MM.1S (cell line): ENCODE results near the gene FSHB.

Experiments
- DNase-seq: peaks from one replicate; pipeline ENCODE4 v3.0.0-alpha.2; 2015
- H2AFZ ChIP-seq: fragments of 300-600 bp; sonication (generic); 2 replicates; pipeline ENCODE4 v1.6.0; 2016; ENCODE audit warnings: antibody characterized with exemption, low read length
- H3F3A ChIP-seq: fragments of 300-600 bp; sonication (generic); 2 replicates; pipeline ENCODE4 v1.6.1; 2016; ENCODE audit warnings: mild to moderate bottlenecking, antibody characterized with exemption, low read length, moderate library complexity, mixed read lengths; ENCODE audit not compliant: insufficient read depth
- H3K27ac ChIP-seq: fragments of 300-600 bp; sonication (generic); 2 replicates; pipeline ENCODE4 v1.5.1; 2016; ENCODE audit warnings: mild to moderate bottlenecking, low read length
- H3K27me3 ChIP-seq: fragments of 300-600 bp; sonication (generic); replicated peaks from 2 replicates; pipeline ENCODE4 v1.6.0; 2016; ENCODE audit warnings: low read length; ENCODE audit not compliant: insufficient read depth
- H3K36me3 ChIP-seq: fragments of 300-600 bp; sonication (generic); replicated peaks from 2 replicates; pipeline ENCODE4 v1.6.1; 2016; ENCODE audit warnings: mild to moderate bottlenecking, low read length, mixed read lengths; ENCODE audit not compliant: insufficient read depth
- H3K4me1 ChIP-seq: fragments of 300-600 bp; sonication (generic); 2 replicates; pipeline ENCODE4 v1.6.1; 2016; ENCODE audit warnings: low read length, mixed read lengths
- H3K4me2 ChIP-seq: fragments of 300-600 bp; sonication (generic); 2 replicates; pipeline ENCODE4 v1.6.0; 2016; ENCODE audit warnings: low read depth, low read length
- H3K4me3 ChIP-seq: fragments of 300-600 bp; sonication (generic); 2 replicates; pipeline ENCODE4 v1.5.1; 2016; ENCODE audit warnings: low read length, mixed read lengths
- H3K79me2 ChIP-seq: fragments of 300-600 bp; sonication (generic); 2 replicates; pipeline ENCODE4 v1.6.1; 2016; ENCODE audit warnings: mixed run types, low read length, mixed read lengths
- H3K9ac ChIP-seq: fragments of 300-600 bp; sonication (generic); 2 replicates; pipeline ENCODE4 v1.6.1; 2016; ENCODE audit warnings: low read length, mixed read lengths
- H3K9me2 ChIP-seq: fragments of 300-600 bp; sonication (generic); replicated peaks from 2 replicates; pipeline ENCODE4 v1.6.1; 2016; ENCODE audit warnings: mild to moderate bottlenecking, low read length, mixed read lengths; ENCODE audit not compliant: insufficient read depth
- H3K9me3 ChIP-seq: fragments of 300-600 bp; sonication (generic); replicated peaks from 2 replicates; pipeline ENCODE4 v1.6.1; 2016; ENCODE audit warnings: mild to moderate bottlenecking, low read length, mixed read lengths; ENCODE audit not compliant: insufficient read depth
- H4K20me1 ChIP-seq: fragments of 300-600 bp; sonication (generic); 2 replicates; pipeline ENCODE4 v1.6.1; 2016; ENCODE audit warnings: mild to moderate bottlenecking, low read length, moderate library complexity, mixed read lengths; ENCODE audit not compliant: insufficient read depth
- EZH2 ChIP-seq: fragments of 300-600 bp; sonication (generic); optimal IDR thresholded peaks from 2 replicates; pipeline ENCODE3; 2017; ENCODE audit warnings: low read depth, mild to moderate bottlenecking, antibody characterized with exemption, low read length, mixed read lengths
- EZH2phosphoT487 ChIP-seq: fragments of 300-600 bp; sonication (generic); IDR thresholded peaks from 2 replicates; pipeline ENCODE4 v1.6.1; 2018; ENCODE audit warnings: antibody characterized with exemption, low read length
- TF ChIP-seq, protein P1 (sequence below): fragments of 300-600 bp; sonication (generic); IDR thresholded peaks from 2 replicates; pipeline ENCODE4 v1.5.1; 2016; ENCODE audit warnings: antibody characterized with exemption, low read length, mixed read lengths

The FSHB gene

DNA sequence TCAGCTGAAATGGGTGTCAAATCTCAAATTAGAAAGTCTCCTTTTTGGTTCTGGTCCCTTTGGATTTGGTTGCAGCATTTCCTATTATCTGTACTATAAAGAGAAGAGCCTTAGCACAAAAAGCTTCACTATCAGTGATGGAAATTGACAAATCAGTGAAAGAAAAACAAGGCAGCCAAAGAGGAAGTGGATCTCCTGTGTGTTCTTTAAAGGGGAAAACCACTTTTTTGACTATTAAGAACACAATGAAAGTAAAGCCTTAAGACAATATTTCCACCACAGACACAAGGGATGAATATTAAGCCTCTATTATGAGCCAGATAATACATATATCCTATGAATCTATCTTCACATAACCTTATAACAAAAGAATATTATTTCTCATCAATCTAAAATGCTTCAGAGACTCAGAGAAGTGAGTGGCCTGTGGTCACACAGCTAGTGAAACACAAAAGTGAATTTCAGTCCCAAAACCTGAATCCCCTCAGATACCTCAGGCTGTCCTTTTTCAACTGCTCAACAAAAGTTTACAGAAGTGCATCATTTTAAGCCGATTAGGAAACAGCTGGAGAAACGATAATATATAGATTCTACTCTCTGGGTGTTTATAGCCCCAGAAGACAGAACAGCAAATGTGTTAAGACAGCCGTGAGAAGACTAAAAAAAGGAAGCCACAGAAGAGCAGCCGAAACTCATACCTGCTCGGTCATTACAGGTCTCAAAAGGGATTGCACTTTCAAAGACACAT is 24.4 kb upstream of the FSHB start:
- no peak overlapping the region for H2AFZ ChIP-seq
- no peak for TF ChIP-seq EZH2
- 0 out of 2 replicates have a peak, but pooled peaks have one; percentile 79 for TF ChIP-seq EZH2phosphoT487
- TF ChIP-seq, protein P1, sequence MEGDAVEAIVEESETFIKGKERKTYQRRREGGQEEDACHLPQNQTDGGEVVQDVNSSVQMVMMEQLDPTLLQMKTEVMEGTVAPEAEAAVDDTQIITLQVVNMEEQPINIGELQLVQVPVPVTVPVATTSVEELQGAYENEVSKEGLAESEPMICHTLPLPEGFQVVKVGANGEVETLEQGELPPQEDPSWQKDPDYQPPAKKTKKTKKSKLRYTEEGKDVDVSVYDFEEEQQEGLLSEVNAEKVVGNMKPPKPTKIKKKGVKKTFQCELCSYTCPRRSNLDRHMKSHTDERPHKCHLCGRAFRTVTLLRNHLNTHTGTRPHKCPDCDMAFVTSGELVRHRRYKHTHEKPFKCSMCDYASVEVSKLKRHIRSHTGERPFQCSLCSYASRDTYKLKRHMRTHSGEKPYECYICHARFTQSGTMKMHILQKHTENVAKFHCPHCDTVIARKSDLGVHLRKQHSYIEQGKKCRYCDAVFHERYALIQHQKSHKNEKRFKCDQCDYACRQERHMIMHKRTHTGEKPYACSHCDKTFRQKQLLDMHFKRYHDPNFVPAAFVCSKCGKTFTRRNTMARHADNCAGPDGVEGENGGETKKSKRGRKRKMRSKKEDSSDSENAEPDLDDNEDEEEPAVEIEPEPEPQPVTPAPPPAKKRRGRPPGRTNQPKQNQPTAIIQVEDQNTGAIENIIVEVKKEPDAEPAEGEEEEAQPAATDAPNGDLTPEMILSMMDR = no peak
- peaks cover 15% of the 10 kb centered on the region for H3F3A ChIP-seq
- H3K36me3 ChIP-seq = no peaks in the 10 kb centered on the region
- H3K4me1 ChIP-seq = peaks cover 6% of the 10 kb centered on the region
- peak overlapping the region; percentile 20; the same call in 1 of the 2 replicates for H3K27ac ChIP-seq
- no peaks in the 10 kb centered on the region for H4K20me1 ChIP-seq
- H3K9ac ChIP-seq = no peak overlapping the region
- no peaks in the 10 kb centered on the region for H3K9me2 ChIP-seq
- H3K9me3 ChIP-seq = no peaks in the 10 kb centered on the region
- peak; percentile 80 for DNase-seq
- peak overlapping the region; percentile 53 for H3K4me2 ChIP-seq
- no peaks in the 10 kb centered on the region for H3K79me2 ChIP-seq
- H3K4me3 ChIP-seq = no peak overlapping the region
- H3K27me3 ChIP-seq = 0 out of 2 replicates have a peak, but pooled peaks cover 15% of the 10 kb centered on the region

DNA sequence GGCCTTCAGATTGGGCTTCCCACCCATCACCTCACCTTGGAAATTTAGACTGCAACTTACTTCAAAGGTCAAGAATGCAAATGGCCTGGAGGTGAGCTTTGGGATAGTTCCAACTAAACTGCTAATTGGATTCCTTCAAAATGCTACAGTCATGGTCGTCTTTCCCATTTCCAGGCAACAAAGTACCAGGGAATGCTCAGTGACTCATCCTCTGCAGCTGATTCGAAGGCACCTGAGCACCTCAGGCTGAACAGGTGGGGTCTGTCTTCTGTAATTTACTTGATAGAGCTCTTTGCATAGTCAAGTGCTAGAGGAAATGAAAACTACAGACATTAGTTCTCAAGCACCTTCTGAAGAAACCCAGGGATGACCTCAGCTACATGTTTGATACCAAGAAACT is 20.5 kb upstream of the FSHB start:
- Histone ChIP-seq H3K9me3 (no peaks in the 10 kb centered on the region), H3K9me2 (no peaks in the 10 kb centered on the region), H2AFZ (no peak overlapping the region), H4K20me1 (no peaks in the 10 kb centered on the region), H3K27me3 (0 out of 2 replicates have a peak, but pooled peaks cover 9% of the 10 kb centered on the region), H3K36me3 (no peaks in the 10 kb centered on the region), H3K4me3 (no peak overlapping the region), H3K27ac (no peak overlapping the region), H3F3A (peaks cover 15% of the 10 kb centered on the region), H3K4me2 (no peak overlapping the region), H3K9ac (no peak overlapping the region), H3K4me1 (peaks cover 6% of the 10 kb centered on the region), H3K79me2 (no peaks in the 10 kb centered on the region)
- TF ChIP-seq EZH2 (no peak), EZH2phosphoT487 (no peak)
- TF ChIP-seq, protein P1 = no peak
- DNase-seq = no peak

DNA sequence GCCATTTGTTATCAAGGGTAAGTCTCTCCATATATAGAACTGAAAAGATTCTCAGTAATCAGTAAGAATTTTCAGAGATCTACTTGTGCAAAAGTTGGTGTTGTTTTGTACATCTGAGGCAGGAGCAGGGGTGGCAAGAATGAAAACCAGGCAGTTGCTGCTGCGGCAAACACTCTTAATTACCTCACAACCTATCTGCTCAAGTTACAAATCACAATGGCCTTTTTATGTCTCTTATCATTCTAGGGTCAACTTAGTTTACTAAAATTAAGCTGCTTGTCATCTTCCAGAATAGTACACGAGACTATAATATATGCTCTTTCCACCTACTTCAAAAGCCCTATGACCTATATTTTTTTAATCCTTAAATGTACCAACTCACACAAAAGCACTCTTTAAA is 14.3 kb upstream of the FSHB start:
- H3K4me2 ChIP-seq = no peak overlapping the region
- H3F3A ChIP-seq = no peaks in the 10 kb centered on the region
- no peaks in the 10 kb centered on the region for H3K36me3 ChIP-seq
- no peaks in the 10 kb centered on the region for H3K27me3 ChIP-seq
- no peak overlapping the region for H3K4me3 ChIP-seq
- H3K27ac ChIP-seq = no peak overlapping the region
- H3K79me2 ChIP-seq = no peaks in the 10 kb centered on the region
- H3K9ac ChIP-seq = no peak overlapping the region
- no peak overlapping the region for H2AFZ ChIP-seq
- no peaks in the 10 kb centered on the region for H3K9me2 ChIP-seq
- DNase-seq = no peak
- TF ChIP-seq EZH2 (no peak), EZH2phosphoT487 (no peak)
- TF ChIP-seq, protein P1 = no peak
- no peaks in the 10 kb centered on the region for H4K20me1 ChIP-seq
- H3K9me3 ChIP-seq = no peaks in the 10 kb centered on the region
- H3K4me1 ChIP-seq = no peaks in the 10 kb centered on the region
